Vagina (tissue), 2 donors: Measurements from ENCODE around the gene PTPRN2.

Experiments
- CTCF ChIP-seq, 3 experiments: fragments of 450-650 bp in 2 of 3; fragments of 200-600 bp in 1 of 3; sonication (generic) in 1 of 3; IDR thresholded peaks; one replicate each; pipeline ENCODE4 v1.5.1; 2017 to 2019; ENCODE audit warnings: antibody characterized with exemption in 3 of 3, mild to moderate bottlenecking in 2 of 3, moderate library complexity in 2 of 3
- POLR2A ChIP-seq, 2 donors: fragments of 450-650 bp; IDR thresholded peaks; one replicate each; pipeline ENCODE4 v1.6.1; 2017; ENCODE audit warnings: antibody characterized with exemption in 2 of 2, mild to moderate bottlenecking in 2 of 2, moderate library complexity in 2 of 2
- POLR2AphosphoS5 ChIP-seq, 2 donors: sonication (generic); formaldehyde crosslinking; IDR thresholded peaks; one replicate each; pipeline ENCODE4 v1.9.0; 2017; ENCODE audit warnings: antibody characterized with exemption in 2 of 2, mild to moderate bottlenecking in 2 of 2, low read depth in 1 of 2; ENCODE audit not compliant: insufficient read depth in 1 of 2

- TF ChIP-seq CTCF (IDR thresholded peaks at IDR 0.05) = no peak
- no peak for TF ChIP-seq POLR2AphosphoS5 (IDR thresholded peaks at IDR 0.05; ENCODE audit: insufficient read depth in 1 of 2, low read depth in 1 of 2)
- TF ChIP-seq POLR2A (IDR thresholded peaks at IDR 0.05) = no peak
Observed at GRCh38 chr7:158238616-158239289, 348.9 kb downstream of the PTPRN2 start.
